Measurements from ENCODE around the gene TMEM52. TPM values are rescaled to one million over a fixed set of nuclear protein-coding genes. Genes with fewer than 3 reads are reported as not detected.

The TMEM52 gene
- total and polyA plus RNA-seq, 2 of the 13 experiments (the other 11 are each of a cell fraction or from before 2014, with no cell fraction given) = 13.2 to 18.7 TPM

GRCh38 chr1:1963570-1963969 is 44.5 kb upstream of the TMEM52 start:
- WGBS (ENCODE audit: low lambda C conversion rate) = 6% methylated on average over 16 of the region's 17 CpGs
- Histone ChIP-seq H3K27me3 (ENCODE audit: control insufficient read depth in 1 of 2, insufficient read depth in 2 of 2, low read length in 2 of 2) (peaks cover 7 to 75% of the 10 kb centered on the region in 2 experiments; a peak in 4 of 5 replicates), H3K79me2 (ENCODE audit: insufficient read depth, low read length) (no peaks in the 10 kb centered on the region), H3K4me1 (ENCODE audit: insufficient read depth, low read length) (peaks cover 55% of the 10 kb centered on the region), H3K4me3 (replicated peaks in 1 of 3; ENCODE audit: insufficient read depth in 1 of 3, low read depth in 2 of 3, low read length in 3 of 3) (peak overlapping the region in 1 of 3 experiments; percentile 19; a peak in 1 of 6 replicates), H3K9ac (ENCODE audit: insufficient read depth, low read depth, low read length) (no peak overlapping the region), H2AFZ (ENCODE audit: low read length) (no peak overlapping the region), H3K36me3 (replicated peaks in 1 of 2; ENCODE audit: control insufficient read depth in 1 of 2, insufficient read depth in 2 of 2, low read length in 2 of 2) (no peaks in the 10 kb centered on the region), H3K9me3 (ENCODE audit: low read length) (no peaks in the 10 kb centered on the region), H3K27ac (ENCODE audit: extremely low read length, insufficient read depth, low read length) (no peak overlapping the region), H4K20me1 (ENCODE audit: insufficient read depth, low read length) (no peaks in the 10 kb centered on the region), H3K4me2 (ENCODE audit: low read depth, low read length) (peak overlapping the region; percentile 43; the same call in 1 of the 2 replicates)
- ATAC-seq (peak; percentile 39), FAIRE-seq (no peak), DNase-seq (ENCODE audit: low spot score) (no peak)
- intact Hi-C loops (cut with micrococcal nuclease; ENCODE audit: unreplicated experiment) (loop anchor here (5.0 kb wide), 1 partner anchor 84 kb away; no protein-coding TSS in a partner anchor), in situ Hi-C loops (cut with HindIII; ENCODE audit: extremely low pct_ligation_motif_present, low pct_unique_long_range_greater_than_20kb) (loop anchor here (5.0 kb wide), 1 partner anchor 84 kb away; no protein-coding TSS in a partner anchor)
- no TSS peak for BruUV-seq (replicated peaks)
- ChIA-PET POLR2A (no interaction called here), CTCF (ENCODE audit: low intra/inter-chr PET ratio, low total read pairs) (no interaction called here)
- TF ChIP-seq ZNF619 (CRISPR knock-in tag; IDR thresholded peaks at IDR 0.05) (no peak), SP4 (CRISPR knock-in tag; IDR thresholded peaks at IDR 0.05) (no peak), ADNP (CRISPR knock-in tag; IDR thresholded peaks at IDR 0.05) (no peak), YEATS4 (CRISPR knock-in tag; IDR thresholded peaks at IDR 0.05; ENCODE audit: borderline replicate concordance) (no peak), SIN3A (IDR thresholded peaks at IDR 0.05; ENCODE audit: borderline replicate concordance, low read depth, low read length) (no peak), SOX5 (CRISPR knock-in tag; IDR thresholded peaks at IDR 0.05; ENCODE audit: borderline replicate concordance) (no peak), ARNTL (CRISPR knock-in tag; IDR thresholded peaks at IDR 0.05) (no peak), ZNF263 (CRISPR knock-in tag; IDR thresholded peaks at IDR 0.05) (peak; percentile 96), SALL2 (CRISPR knock-in tag; IDR thresholded peaks at IDR 0.05) (no peak), ZNF609 (CRISPR knock-in tag; IDR thresholded peaks at IDR 0.05; ENCODE audit: borderline replicate concordance) (no peak), HDAC2 (CRISPR knock-in tag; IDR thresholded peaks at IDR 0.05) (peak; percentile 46; the same call in 1 of the 2 replicates), ETV5 (CRISPR knock-in tag; IDR thresholded peaks at IDR 0.05; ENCODE audit: borderline replicate concordance) (peak; percentile 42; the same call in 1 of the 2 replicates), ELF3 (CRISPR knock-in tag; IDR thresholded peaks at IDR 0.05) (no peak), ZNF687 (CRISPR knock-in tag; IDR thresholded peaks at IDR 0.05) (peak; percentile 32; the same call in 1 of the 2 replicates), FOSL2 (CRISPR knock-in tag; IDR thresholded peaks at IDR 0.05) (no peak), PHF21A (CRISPR knock-in tag; IDR thresholded peaks at IDR 0.05) (no peak), CHD2 (IDR thresholded peaks at IDR 0.05; ENCODE audit: low read depth, low read length) (no peak), RBM22 (optimal IDR thresholded peaks at IDR 0.05; ENCODE audit: low read length) (no peak)
